ENCODE data around the gene DDAH2. TPM values are rescaled to one million over a fixed set of nuclear protein-coding genes. Genes with fewer than 3 reads are reported as not detected.
A peak's percentile ranks its signal among the peaks of the same experiment; 100 is the strongest.

DDAH2 gene
- total and polyA plus RNA-seq, 10 of the 15 experiments (the other 5 are each of a cell fraction or from before 2014, with no cell fraction given): 0.35 to 9.9 (median 6.2) TPM

DNA sequence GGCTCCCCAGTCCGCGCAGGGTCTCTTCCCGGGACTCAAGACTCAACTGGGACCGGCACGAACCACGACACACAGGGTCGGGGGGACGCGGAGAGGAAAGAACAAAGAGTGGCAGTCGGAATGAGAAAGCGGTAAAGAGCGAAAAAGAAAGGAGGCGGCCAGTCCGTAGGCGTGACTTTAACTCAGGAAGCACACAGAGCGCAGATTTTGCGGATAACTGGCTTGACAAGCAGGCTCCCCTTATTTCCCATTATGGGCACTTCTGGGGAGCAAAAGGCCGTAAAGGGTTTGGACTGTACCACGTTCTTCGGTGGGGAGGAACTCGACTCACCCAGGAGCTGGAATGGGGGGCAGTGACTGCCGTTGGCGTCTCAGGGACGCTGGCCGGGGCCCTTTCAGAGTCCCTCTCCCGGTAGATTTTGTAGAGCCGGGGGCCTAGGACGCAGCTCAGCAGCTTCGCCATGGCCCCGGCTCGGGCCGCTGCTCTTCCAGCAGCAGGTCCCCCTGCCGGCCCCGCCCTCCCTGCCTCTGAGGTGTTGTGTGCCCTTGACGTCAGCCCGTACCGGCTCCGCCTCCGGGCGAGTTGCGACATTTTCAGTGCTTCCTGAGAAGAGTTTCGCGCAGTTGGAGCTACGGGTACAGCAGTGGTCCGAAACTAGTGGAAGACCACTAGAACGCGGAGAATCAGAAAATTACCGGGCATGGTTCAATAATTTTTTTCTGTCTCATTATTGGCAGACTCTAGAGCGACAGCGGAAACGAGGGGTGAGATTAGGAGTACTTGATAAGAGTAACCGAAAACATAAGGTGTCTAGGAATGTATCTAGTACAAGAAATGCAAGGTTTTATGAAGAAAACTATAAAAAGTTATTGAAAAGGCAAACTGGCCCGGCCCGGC is 26.0 kb downstream of the DDAH2 start, which contains the start of gene ABHD16A (continued):
- no peak for TF ChIP-seq ZNF384 (IDR thresholded peaks at IDR 0.05; ENCODE audit: borderline replicate concordance, low read depth, low read length)
- peak; percentile 60 for TF ChIP-seq IKZF1 (conservative IDR thresholded peaks at IDR 0.05)
- TF ChIP-seq POLR2AphosphoS5 (IDR thresholded peaks at IDR 0.05; ENCODE audit: low read length): peak; percentile 82
- no peak for TF ChIP-seq MEF2B (IDR thresholded peaks at IDR 0.05; ENCODE audit: partially characterized antibody, poor library complexity, severe bottlenecking)
- 0 out of 2 replicates have a peak, but pooled peaks have one; percentile 8 for TF ChIP-seq BACH1 (IDR thresholded peaks at IDR 0.05; ENCODE audit: borderline replicate concordance)
- TF ChIP-seq IRF4 (IDR thresholded peaks at IDR 0.05; ENCODE audit: low read depth, low read length): 0 out of 2 replicates have a peak, but pooled peaks have one; percentile 5
- no peak for TF ChIP-seq JUNB (IDR thresholded peaks at IDR 0.05)
- no peak for TF ChIP-seq TARDBP (IDR thresholded peaks at IDR 0.05; ENCODE audit: borderline replicate concordance)
- TF ChIP-seq, protein P1, sequence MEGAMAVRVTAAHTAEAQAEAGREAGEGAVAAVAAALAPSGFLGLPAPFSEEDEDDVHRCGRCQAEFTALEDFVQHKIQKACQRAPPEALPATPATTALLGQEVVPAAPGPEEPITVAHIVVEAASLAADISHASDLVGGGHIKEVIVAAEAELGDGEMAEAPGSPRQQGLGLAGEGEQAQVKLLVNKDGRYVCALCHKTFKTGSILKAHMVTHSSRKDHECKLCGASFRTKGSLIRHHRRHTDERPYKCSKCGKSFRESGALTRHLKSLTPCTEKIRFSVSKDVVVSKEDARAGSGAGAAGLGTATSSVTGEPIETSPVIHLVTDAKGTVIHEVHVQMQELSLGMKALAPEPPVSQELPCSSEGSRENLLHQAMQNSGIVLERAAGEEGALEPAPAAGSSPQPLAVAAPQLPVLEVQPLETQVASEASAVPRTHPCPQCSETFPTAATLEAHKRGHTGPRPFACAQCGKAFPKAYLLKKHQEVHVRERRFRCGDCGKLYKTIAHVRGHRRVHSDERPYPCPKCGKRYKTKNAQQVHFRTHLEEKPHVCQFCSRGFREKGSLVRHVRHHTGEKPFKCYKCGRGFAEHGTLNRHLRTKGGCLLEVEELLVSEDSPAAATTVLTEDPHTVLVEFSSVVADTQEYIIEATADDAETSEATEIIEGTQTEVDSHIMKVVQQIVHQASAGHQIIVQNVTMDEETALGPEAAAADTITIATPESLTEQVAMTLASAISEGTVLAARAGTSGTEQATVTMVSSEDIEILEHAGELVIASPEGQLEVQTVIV (IDR thresholded peaks at IDR 0.05; ENCODE audit: borderline replicate concordance, partially characterized antibody): peak; percentile 97
- 0 out of 2 replicates have a peak, but pooled peaks have one; percentile 22 for TF ChIP-seq ZNF24 (IDR thresholded peaks at IDR 0.05)
- TF ChIP-seq RELA (IDR thresholded peaks at IDR 0.05; ENCODE audit: borderline replicate concordance, partially characterized antibody): no peak
- TF ChIP-seq GATAD2B (conservative IDR thresholded peaks at IDR 0.05; ENCODE audit: low read depth): no peak
- TF ChIP-seq IKZF2 (IDR thresholded peaks at IDR 0.05): 0 out of 4 replicates have a peak, but pooled peaks of 1 of the 2 experiments have one; percentile 32
- peak; percentile 92 for TF ChIP-seq CREM (IDR thresholded peaks at IDR 0.05; ENCODE audit: low read depth)
- peak; percentile 79 for TF ChIP-seq YY1 (IDR thresholded peaks at IDR 0.05; ENCODE audit: low read depth, low read length)
- TF ChIP-seq ZNF217 (IDR thresholded peaks at IDR 0.05): no peak
- no peak for TF ChIP-seq HDGF (IDR thresholded peaks at IDR 0.05)
- no peak for TF ChIP-seq SMAD1 (IDR thresholded peaks at IDR 0.05; ENCODE audit: low read depth, partially characterized antibody)
- TF ChIP-seq RCOR1 (conservative IDR thresholded peaks at IDR 0.05; ENCODE audit: low read depth, low read length): no peak
- 0 out of 2 replicates have a peak, but pooled peaks have one; percentile 56 for TF ChIP-seq LARP7 (IDR thresholded peaks at IDR 0.05)
- TF ChIP-seq SMARCA5 (IDR thresholded peaks at IDR 0.05): no peak
- TF ChIP-seq SREBF1 (IDR thresholded peaks at IDR 0.05; ENCODE audit: low read length): peak; percentile 91
- no peak for TF ChIP-seq EP300 (IDR thresholded peaks at IDR 0.05; ENCODE audit: borderline replicate concordance in 1 of 2, control insufficient read depth in 1 of 2, low read depth in 2 of 2, low read length in 2 of 2)
- TF ChIP-seq NFXL1 (IDR thresholded peaks at IDR 0.05; ENCODE audit: borderline replicate concordance): no peak
- no peak; the same call in 1 of the 2 replicates for TF ChIP-seq FOXM1 (IDR thresholded peaks at IDR 0.05; ENCODE audit: low read depth, low read length)
- TF ChIP-seq, protein P2, sequence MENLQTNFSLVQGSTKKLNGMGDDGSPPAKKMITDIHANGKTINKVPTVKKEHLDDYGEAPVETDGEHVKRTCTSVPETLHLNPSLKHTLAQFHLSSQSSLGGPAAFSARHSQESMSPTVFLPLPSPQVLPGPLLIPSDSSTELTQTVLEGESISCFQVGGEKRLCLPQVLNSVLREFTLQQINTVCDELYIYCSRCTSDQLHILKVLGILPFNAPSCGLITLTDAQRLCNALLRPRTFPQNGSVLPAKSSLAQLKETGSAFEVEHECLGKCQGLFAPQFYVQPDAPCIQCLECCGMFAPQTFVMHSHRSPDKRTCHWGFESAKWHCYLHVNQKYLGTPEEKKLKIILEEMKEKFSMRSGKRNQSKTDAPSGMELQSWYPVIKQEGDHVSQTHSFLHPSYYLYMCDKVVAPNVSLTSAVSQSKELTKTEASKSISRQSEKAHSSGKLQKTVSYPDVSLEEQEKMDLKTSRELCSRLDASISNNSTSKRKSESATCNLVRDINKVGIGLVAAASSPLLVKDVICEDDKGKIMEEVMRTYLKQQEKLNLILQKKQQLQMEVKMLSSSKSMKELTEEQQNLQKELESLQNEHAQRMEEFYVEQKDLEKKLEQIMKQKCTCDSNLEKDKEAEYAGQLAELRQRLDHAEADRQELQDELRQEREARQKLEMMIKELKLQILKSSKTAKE (IDR thresholded peaks at IDR 0.05; ENCODE audit: low read depth, poor library complexity, severe bottlenecking): peak; percentile 80
- TF ChIP-seq HCFC1 (IDR thresholded peaks at IDR 0.05; ENCODE audit: low read length): peak; percentile 62
- peak; percentile 9; the same call in 1 of the 3 replicates for TF ChIP-seq POU2F2 (IDR thresholded peaks at IDR 0.05; ENCODE audit: borderline replicate concordance, low read depth, low read length)
- no peak for TF ChIP-seq ZNF207 (IDR thresholded peaks at IDR 0.05; ENCODE audit: borderline replicate concordance)
